Panc1 (cell line): ENCODE measurements around the gene CD84. TPM values are rescaled to one million over a fixed set of nuclear protein-coding genes. Genes with fewer than 3 reads are reported as not detected.
"Not testable (repeated sequence)": the region's sequence is repeated elsewhere in the genome, so short reads cannot be mapped to it uniquely, and the experiment has no call there.

ENCODE experiments used
- ATAC-seq: fragments of 200-7000 bp; cut with Tn5 transposase; 2 replicates; pipeline ENCODE4 v1.9.1; 2020; ENCODE audit warnings: mild to moderate bottlenecking, moderate library complexity
- Bru-seq: library from RNA; stranded (reverse); fragments of 400-500 nt; gene quantifications from one replicate; lab custom pipeline; 2021; lab: Mats Ljungman, UMichigan
- BruChase-seq, 2 experiments: library from RNA; stranded (reverse); fragments of 400-500 nt; gene quantifications; one replicate each; lab custom pipeline; 2021; lab: Mats Ljungman, UMichigan
- BruUV-seq: library from RNA; stranded (reverse); fragments of 400-500 nt; replicated peaks from 2 replicates; lab custom pipeline; 2021; lab: Mats Ljungman, UMichigan
- CTCF ChIA-PET: fragments of 300-600 bp; sonication (Branson Sonifier 250); formaldehyde crosslinking; loops from one replicate; lab custom pipeline; 2022; ENCODE audit warnings: antibody characterized with exemption; lab: Charles Lee
- POLR2A ChIA-PET: fragments of 300-600 bp; sonication (Branson Sonifier 250); formaldehyde crosslinking; loops from one replicate; lab custom pipeline; 2022; ENCODE audit warnings: antibody characterized with exemption; lab: Charles Lee
- DNase-seq: peaks from one replicate; pipeline ENCODE4 v3.0.0-alpha.2; 2010; ENCODE audit warnings: low read depth, low spot score
- H3K27ac ChIP-seq: 2 replicates; pipeline ENCODE4 v1.5.1; 2011; ENCODE audit warnings: mild to moderate bottlenecking, low read length, inconsistent platforms
- H3K27me3 ChIP-seq: fragments of 200-500 bp; sonication (Bioruptor generic); 2 replicates; pipeline ENCODE4 v1.6.0; 2014; ENCODE audit warnings: low read length, inconsistent platforms; ENCODE audit not compliant: control insufficient read depth, insufficient read depth
- H3K36me3 ChIP-seq: fragments of 200-500 bp; sonication (Bioruptor generic); 2 replicates; pipeline ENCODE4 v1.5.1; 2014; ENCODE audit warnings: inconsistent platforms, mild to moderate bottlenecking, low read length, moderate library complexity; ENCODE audit not compliant: control insufficient read depth, insufficient read depth
- H3K4me1 ChIP-seq: 2 replicates; pipeline ENCODE4 v1.5.1; 2011; ENCODE audit warnings: inconsistent platforms, mild to moderate bottlenecking, low read length, moderate library complexity; ENCODE audit not compliant: control insufficient read depth, insufficient read depth
- H3K4me3 ChIP-seq, 2 experiments: 2 replicates each; pipeline ENCODE4 v1.5.1; 2011 to 2012; ENCODE audit warnings: low read depth in 2 of 2, low read length in 2 of 2, mild to moderate bottlenecking in 2 of 2, inconsistent platforms in 1 of 2, moderate library complexity in 1 of 2
- H3K9me3 ChIP-seq: fragments of 200-500 bp; sonication (Bioruptor generic); 2 replicates; pipeline ENCODE4 v1.5.1; 2014; ENCODE audit warnings: low read depth, mild to moderate bottlenecking, inconsistent platforms, low read length, moderate library complexity; ENCODE audit not compliant: control insufficient read depth, insufficient read depth
- POLR2AphosphoS5 ChIP-seq: IDR thresholded peaks from 2 replicates; pipeline ENCODE4 v1.6.1; 2012; ENCODE audit warnings: mild to moderate bottlenecking, low read depth, low read length, moderate library complexity
- SIN3A ChIP-seq: IDR thresholded peaks from 2 replicates; pipeline ENCODE4 v1.6.1; 2012; ENCODE audit warnings: low read depth, mild to moderate bottlenecking, low read length, moderate library complexity, borderline replicate concordance; ENCODE audit not compliant: insufficient read depth
- TCF7L2 ChIP-seq: IDR thresholded peaks from 2 replicates; pipeline ENCODE4 v1.6.1; 2011; ENCODE audit warnings: mild to moderate bottlenecking, low read depth, low read length, inconsistent platforms
- in situ Hi-C: cut with HindIII; loops from 2 replicates; pipeline ENCODE4 v1.10.0; 2016; ENCODE audit warnings: low sequenced_read_pairs, low pct_unique_long_range_greater_than_20kb
- intact Hi-C: fragments of 100-400 bp; cut with micrococcal nuclease; formaldehyde crosslinking; loops from one replicate; pipeline ENCODE4 v1.10.0; 2022; ENCODE audit not compliant: unreplicated experiment
- long read RNA-seq: library from polyadenylated mRNA; unstranded; transcript quantifications from one replicate; pipeline ENCODE4 v2.0.0, GENCODE V29; 2021; ENCODE audit not compliant: unreplicated experiment
- polyA plus RNA-seq: library from polyadenylated mRNA; unstranded; fragments of >200 nt; gene quantifications from one replicate; pipeline ENCODE4 v1.2.1, GENCODE V29; 2012; ENCODE audit warnings: missing spikeins; ENCODE audit not compliant: insufficient read length
- total RNA-seq: library from RNA; stranded (reverse); gene quantifications from one replicate; pipeline ENCODE4 v1.2.1, GENCODE V29; 2021; ENCODE audit not compliant: unreplicated experiment
- TF ChIP-seq, protein P1 (sequence below): fragments of 450-650 bp; IDR thresholded peaks from 2 replicates; pipeline ENCODE4 v1.5.1; 2017; ENCODE audit warnings: mild to moderate bottlenecking
- TF ChIP-seq, protein P2 (sequence below), 2 experiments: IDR thresholded peaks; 2 replicates each; pipeline ENCODE4 v1.6.1; 2011 to 2012; ENCODE audit warnings: low read depth in 2 of 2, control low read depth in 1 of 2, low read length in 1 of 2, mild to moderate bottlenecking in 1 of 2, moderate library complexity in 1 of 2; ENCODE audit not compliant: insufficient read depth in 1 of 2

CD84 gene, protein sequence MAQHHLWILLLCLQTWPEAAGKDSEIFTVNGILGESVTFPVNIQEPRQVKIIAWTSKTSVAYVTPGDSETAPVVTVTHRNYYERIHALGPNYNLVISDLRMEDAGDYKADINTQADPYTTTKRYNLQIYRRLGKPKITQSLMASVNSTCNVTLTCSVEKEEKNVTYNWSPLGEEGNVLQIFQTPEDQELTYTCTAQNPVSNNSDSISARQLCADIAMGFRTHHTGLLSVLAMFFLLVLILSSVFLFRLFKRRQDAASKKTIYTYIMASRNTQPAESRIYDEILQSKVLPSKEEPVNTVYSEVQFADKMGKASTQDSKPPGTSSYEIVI
- total RNA-seq: 0.26 TPM
- polyA plus RNA-seq: not detected
- Bru-seq, nascent RNA: percentile 3 among the genes with signal in this experiment
- BruChase-seq, experiment 1, labeled RNA remaining after a 2-hour chase: percentile 7 among the genes with signal in this experiment
- percentile 13 among the genes with signal in this experiment for BruChase-seq, experiment 2, labeled RNA remaining after a 6-hour chase
- long read RNA-seq: 0 reads

DNA sequence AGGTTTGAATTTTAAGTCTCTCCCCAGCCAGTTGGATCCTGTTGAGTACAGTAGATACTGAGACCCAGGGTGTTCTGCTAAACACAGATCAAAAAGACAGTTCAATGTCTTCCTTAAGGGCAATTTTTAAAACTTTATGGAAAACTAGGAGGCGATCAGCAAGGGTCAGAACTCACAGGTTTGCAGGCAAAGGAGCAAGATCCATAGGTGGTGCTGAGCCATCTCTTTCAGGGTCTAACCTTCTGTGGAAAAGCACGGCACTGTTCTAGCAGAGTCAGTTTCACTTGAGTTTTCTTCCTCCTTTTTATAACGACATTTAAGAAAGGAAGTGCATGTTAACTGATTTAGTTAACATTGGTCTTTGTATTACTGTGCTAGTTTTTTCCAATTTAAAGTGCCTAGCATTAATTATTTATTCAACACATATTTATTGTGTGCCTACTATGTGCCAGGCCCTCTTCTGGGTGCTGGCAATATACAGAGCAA lies at the start of gene CD84:
CD84 (minus strand) TSS at position 281 of the 486 bp plus-strand sequence; CDS start at position 222, 59 bp downstream.
- Histone ChIP-seq H3K4me3 (no peak within 1 kb of the TSS), H3K27me3 (peaks cover 2% of the 10 kb centered on the region; the same call in 1 of the 2 replicates), H3K9me3 (no peaks in the 10 kb centered on the region), H3K36me3 (no peaks in the 10 kb centered on the region), H3K27ac (no peak within 1 kb of the TSS), H3K4me1 (no peaks in the 10 kb centered on the region)
- ChIA-PET POLR2A (no interaction called here), CTCF (no interaction called here)
- no peak for TF ChIP-seq SIN3A
- TF ChIP-seq, protein P1, sequence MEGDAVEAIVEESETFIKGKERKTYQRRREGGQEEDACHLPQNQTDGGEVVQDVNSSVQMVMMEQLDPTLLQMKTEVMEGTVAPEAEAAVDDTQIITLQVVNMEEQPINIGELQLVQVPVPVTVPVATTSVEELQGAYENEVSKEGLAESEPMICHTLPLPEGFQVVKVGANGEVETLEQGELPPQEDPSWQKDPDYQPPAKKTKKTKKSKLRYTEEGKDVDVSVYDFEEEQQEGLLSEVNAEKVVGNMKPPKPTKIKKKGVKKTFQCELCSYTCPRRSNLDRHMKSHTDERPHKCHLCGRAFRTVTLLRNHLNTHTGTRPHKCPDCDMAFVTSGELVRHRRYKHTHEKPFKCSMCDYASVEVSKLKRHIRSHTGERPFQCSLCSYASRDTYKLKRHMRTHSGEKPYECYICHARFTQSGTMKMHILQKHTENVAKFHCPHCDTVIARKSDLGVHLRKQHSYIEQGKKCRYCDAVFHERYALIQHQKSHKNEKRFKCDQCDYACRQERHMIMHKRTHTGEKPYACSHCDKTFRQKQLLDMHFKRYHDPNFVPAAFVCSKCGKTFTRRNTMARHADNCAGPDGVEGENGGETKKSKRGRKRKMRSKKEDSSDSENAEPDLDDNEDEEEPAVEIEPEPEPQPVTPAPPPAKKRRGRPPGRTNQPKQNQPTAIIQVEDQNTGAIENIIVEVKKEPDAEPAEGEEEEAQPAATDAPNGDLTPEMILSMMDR: no peak
- TF ChIP-seq TCF7L2: no peak
- TF ChIP-seq, protein P2, sequence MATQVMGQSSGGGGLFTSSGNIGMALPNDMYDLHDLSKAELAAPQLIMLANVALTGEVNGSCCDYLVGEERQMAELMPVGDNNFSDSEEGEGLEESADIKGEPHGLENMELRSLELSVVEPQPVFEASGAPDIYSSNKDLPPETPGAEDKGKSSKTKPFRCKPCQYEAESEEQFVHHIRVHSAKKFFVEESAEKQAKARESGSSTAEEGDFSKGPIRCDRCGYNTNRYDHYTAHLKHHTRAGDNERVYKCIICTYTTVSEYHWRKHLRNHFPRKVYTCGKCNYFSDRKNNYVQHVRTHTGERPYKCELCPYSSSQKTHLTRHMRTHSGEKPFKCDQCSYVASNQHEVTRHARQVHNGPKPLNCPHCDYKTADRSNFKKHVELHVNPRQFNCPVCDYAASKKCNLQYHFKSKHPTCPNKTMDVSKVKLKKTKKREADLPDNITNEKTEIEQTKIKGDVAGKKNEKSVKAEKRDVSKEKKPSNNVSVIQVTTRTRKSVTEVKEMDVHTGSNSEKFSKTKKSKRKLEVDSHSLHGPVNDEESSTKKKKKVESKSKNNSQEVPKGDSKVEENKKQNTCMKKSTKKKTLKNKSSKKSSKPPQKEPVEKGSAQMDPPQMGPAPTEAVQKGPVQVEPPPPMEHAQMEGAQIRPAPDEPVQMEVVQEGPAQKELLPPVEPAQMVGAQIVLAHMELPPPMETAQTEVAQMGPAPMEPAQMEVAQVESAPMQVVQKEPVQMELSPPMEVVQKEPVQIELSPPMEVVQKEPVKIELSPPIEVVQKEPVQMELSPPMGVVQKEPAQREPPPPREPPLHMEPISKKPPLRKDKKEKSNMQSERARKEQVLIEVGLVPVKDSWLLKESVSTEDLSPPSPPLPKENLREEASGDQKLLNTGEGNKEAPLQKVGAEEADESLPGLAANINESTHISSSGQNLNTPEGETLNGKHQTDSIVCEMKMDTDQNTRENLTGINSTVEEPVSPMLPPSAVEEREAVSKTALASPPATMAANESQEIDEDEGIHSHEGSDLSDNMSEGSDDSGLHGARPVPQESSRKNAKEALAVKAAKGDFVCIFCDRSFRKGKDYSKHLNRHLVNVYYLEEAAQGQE (IDR thresholded peaks at IDR 0.05; ENCODE audit: insufficient read depth in 1 of 2, low read depth in 2 of 2, low read length in 1 of 2): no peak
- TF ChIP-seq POLR2AphosphoS5: no peak
- intact Hi-C loops: no loop called here
- in situ Hi-C loops: no loop called here
- ATAC-seq (no peak), DNase-seq (no peak)
- no TSS peak for BruUV-seq

DNA sequence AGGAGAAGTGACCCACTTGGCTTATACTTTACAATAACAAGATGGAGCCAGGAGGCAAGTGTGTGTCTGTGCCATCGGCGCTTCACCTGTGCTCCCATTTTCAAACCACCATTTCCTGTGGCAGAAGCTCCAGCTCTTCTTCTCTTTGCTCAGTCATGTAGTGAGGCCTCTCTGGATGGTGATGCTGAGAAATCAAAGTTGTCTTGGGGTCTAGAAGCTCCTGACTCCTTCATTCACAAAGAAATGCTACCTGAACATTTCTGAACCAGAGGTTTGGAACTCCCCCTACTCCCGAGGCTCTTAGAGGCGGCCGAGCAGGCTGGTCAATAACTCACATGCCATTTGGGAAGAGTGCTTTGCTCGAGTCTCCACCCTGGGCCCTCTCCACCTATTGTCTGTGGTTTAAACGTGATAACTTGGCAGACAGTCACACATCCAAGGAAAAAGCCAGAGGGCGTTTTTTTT lies 49.5 kb upstream of the CD84 start:
- H3K4me3 ChIP-seq: no peak overlapping the region
- no peaks in the 10 kb centered on the region for H3K9me3 ChIP-seq
- in situ Hi-C loops: no loop called here
- no peaks in the 10 kb centered on the region for H3K36me3 ChIP-seq
- no TSS peak for BruUV-seq
- DNase-seq (no peak), ATAC-seq (no peak)
- TF ChIP-seq SIN3A (no peak), POLR2AphosphoS5 (no peak), TCF7L2 (no peak)
- TF ChIP-seq, protein P1: no peak
- no peak overlapping the region for H3K27ac ChIP-seq
- ChIA-PET CTCF (no interaction called here), POLR2A (no interaction called here)
- H3K4me1 ChIP-seq: no peaks in the 10 kb centered on the region
- intact Hi-C loops: no loop called here
- no peaks in the 10 kb centered on the region for H3K27me3 ChIP-seq

DNA sequence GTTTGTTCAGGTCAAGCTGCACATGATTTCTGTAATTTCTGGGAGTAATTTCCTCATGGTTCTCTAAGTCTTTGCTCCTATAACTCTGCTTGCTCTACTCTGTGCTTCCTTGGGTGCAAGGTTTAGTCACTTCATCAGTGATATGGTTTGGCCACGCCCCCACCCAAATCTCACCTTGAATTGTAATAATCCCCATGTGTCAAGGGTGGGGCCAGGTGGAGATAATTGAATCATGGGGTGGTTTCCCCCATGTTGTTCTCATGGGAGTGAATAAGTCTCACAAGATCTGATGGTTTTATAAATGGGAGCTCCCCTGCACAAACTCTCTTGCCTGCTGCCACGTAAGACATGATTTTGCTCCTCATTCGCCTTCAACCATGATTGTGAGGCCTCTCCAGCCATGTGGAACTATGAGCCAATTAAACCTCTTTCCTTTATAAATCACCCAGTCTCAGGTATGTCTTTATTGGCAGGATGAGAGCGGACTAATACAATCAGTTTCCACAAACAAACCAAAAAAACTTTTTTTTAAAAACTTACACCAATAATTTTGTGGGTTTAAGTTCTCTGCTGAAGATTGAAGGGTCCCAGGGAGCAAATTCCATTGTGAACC lies 48.5 kb upstream of the CD84 start:
- H3K4me3 ChIP-seq, intact Hi-C loops, in situ Hi-C loops, ATAC-seq, POLR2A ChIA-PET, H3K36me3 ChIP-seq, DNase-seq, H3K9me3 ChIP-seq, H3K4me1 ChIP-seq, H3K27me3 ChIP-seq, BruUV-seq, CTCF ChIA-PET, H3K27ac ChIP-seq: not testable (repeated sequence)
